B cell (primary cell): ENCODE measurements around the gene SEC16B. TPM values are rescaled to one million over a fixed set of nuclear protein-coding genes. Genes with fewer than 3 reads are reported as not detected.

ENCODE experiments used
- ATAC-seq: fragments of 200-7000 bp; cut with Tn5 transposase; one replicate; pipeline ENCODE4 v1.10.0; 2021; ENCODE audit warnings: low read depth, mild to moderate bottlenecking, moderate number of reproducible peaks, moderate library complexity
- CTCF ChIA-PET: fragments of 350-600 bp; sonication (Branson Sonifier 250); formaldehyde crosslinking; loops from one replicate; lab custom pipeline; 2021; ENCODE audit warnings: antibody characterized with exemption, inconsistent platforms; lab: Charles Lee
- POLR2A ChIA-PET: fragments of 350-600 bp; sonication (Branson Sonifier 250); formaldehyde crosslinking; loops from one replicate; lab custom pipeline; 2021; ENCODE audit warnings: antibody characterized with exemption; lab: Charles Lee
- DNase-seq: peaks from one replicate; pipeline ENCODE4 v3.0.0; 2013
- H2AFZ ChIP-seq: 2 replicates; pipeline ENCODE4 v1.6.1; 2012; ENCODE audit warnings: mild to moderate bottlenecking, low read depth, low read length; ENCODE audit not compliant: insufficient read depth, poor library complexity, severe bottlenecking
- H3K27ac ChIP-seq, 2 donors: 1 replicate in 1 of 2; 2 replicates in 1 of 2; pipeline ENCODE4 v1.5.1; 2012 to 2013; ENCODE audit warnings: low read length in 2 of 2, mild to moderate bottlenecking in 2 of 2, moderate library complexity in 1 of 2
- H3K27me3 ChIP-seq, 4 experiments: fragments of 200-600 bp in 1 of 4; sonication (generic) in 1 of 4; replicated peaks in 1 of 4; 1 replicate in 2 of 4; 2 replicates in 2 of 4; pipeline versions ENCODE4 v1.6.1 to v1.7.0; 2013 to 2016; ENCODE audit warnings: low read length in 3 of 4, mild to moderate bottlenecking in 2 of 4, mixed read lengths in 1 of 4, moderate library complexity in 1 of 4; ENCODE audit not compliant: insufficient read depth in 4 of 4, control insufficient read depth in 3 of 4; ENCODE audit errors: control extremely low read depth in 1 of 4
- H3K36me3 ChIP-seq, 2 experiments: replicated peaks in 1 of 2; 1 replicate in 1 of 2; 2 replicates in 1 of 2; pipeline versions ENCODE4 v1.6.1 to v1.7.1; 2013; ENCODE audit warnings: low read length in 1 of 2; ENCODE audit not compliant: insufficient read depth in 2 of 2, control insufficient read depth in 1 of 2; ENCODE audit errors: control extremely low read depth in 1 of 2, extremely low read depth in 1 of 2
- H3K4me1 ChIP-seq, 2 donors: fragments of 200-600 bp in 1 of 2; sonication (generic) in 1 of 2; 1 replicate in 1 of 2; 2 replicates in 1 of 2; pipeline versions ENCODE4 v1.5.1 to v1.6.1; 2013 to 2017; ENCODE audit warnings: low read length in 2 of 2; ENCODE audit not compliant: control insufficient read depth in 2 of 2, insufficient read depth in 2 of 2
- H3K4me2 ChIP-seq: replicated peaks from 2 replicates; pipeline ENCODE3; 2012; ENCODE audit warnings: mild to moderate bottlenecking, low read depth, low read length; ENCODE audit not compliant: poor library complexity, severe bottlenecking
- H3K4me3 ChIP-seq, 5 experiments: fragments of 200-600 bp in 1 of 5; sonication (generic) in 1 of 5; 1 replicate in 3 of 5; 2 replicates in 2 of 5; pipeline versions ENCODE4 v1.5.1 to v1.7.0; 2011 to 2016; ENCODE audit warnings: low read length in 4 of 5, mild to moderate bottlenecking in 4 of 5, low read depth in 2 of 5, control low read depth in 1 of 5, moderate library complexity in 1 of 5; ENCODE audit not compliant: insufficient read depth in 1 of 5; ENCODE audit errors: control extremely low read depth in 1 of 5, extremely low read depth in 1 of 5
- H3K79me2 ChIP-seq: fragments of 200-600 bp; sonication (generic); one replicate; pipeline ENCODE4 v1.6.0; 2016; ENCODE audit warnings: low read length; ENCODE audit not compliant: control insufficient read depth, insufficient read depth
- H3K9ac ChIP-seq: fragments of 200-600 bp; sonication (generic); 2 replicates; pipeline ENCODE4 v1.6.1; 2017; ENCODE audit warnings: mild to moderate bottlenecking, low read length, moderate library complexity
- H3K9me3 ChIP-seq, 3 donors: one replicate each; pipeline versions ENCODE4 v1.6.1 to v1.7.1; 2013; ENCODE audit warnings: low read length in 2 of 3; ENCODE audit not compliant: control insufficient read depth in 2 of 3, insufficient read depth in 1 of 3; ENCODE audit errors: control extremely low read depth in 1 of 3
- H4K20me1 ChIP-seq: 2 replicates; pipeline ENCODE4 v1.6.0; 2012; ENCODE audit warnings: mild to moderate bottlenecking, low read length; ENCODE audit not compliant: insufficient read depth, control insufficient read depth, poor library complexity, severe bottlenecking
- H3K27ac Mint-ChIP-seq: one replicate; pipeline ENCODE4 v1.8.0; 2021; ENCODE audit warnings: mixed read lengths
- H3K27me3 Mint-ChIP-seq: one replicate; pipeline ENCODE4 v1.8.0; 2021; ENCODE audit warnings: mixed read lengths
- H3K4me1 Mint-ChIP-seq: one replicate; pipeline ENCODE4 v1.8.0; 2021; ENCODE audit warnings: mixed read lengths
- H3K4me3 Mint-ChIP-seq: one replicate; pipeline ENCODE4 v1.8.0; 2021; ENCODE audit warnings: mixed read lengths
- H3K9me3 Mint-ChIP-seq: one replicate; pipeline ENCODE4 v1.8.0; 2022; ENCODE audit warnings: mixed read lengths; ENCODE audit not compliant: insufficient read depth
- EZH2 ChIP-seq: IDR thresholded peaks from 2 replicates; pipeline ENCODE4 v1.6.1; 2012; ENCODE audit warnings: borderline replicate concordance, low read depth, mild to moderate bottlenecking, moderate library complexity, low read length; ENCODE audit not compliant: insufficient read depth, poor library complexity, severe bottlenecking
- WGBS: methylation state at CpG from one replicate; pipeline ENCODE4 v1.1.5; 2013; ENCODE audit warnings: missing lambda C conversion rate; ENCODE audit not compliant: insufficient coverage; 5-methylcytosine and 5-hydroxymethylcytosine counted together
- intact Hi-C: fragments of 100-400 bp; cut with micrococcal nuclease; formaldehyde crosslinking; loops from one replicate; pipeline ENCODE4 v1.10.0; 2022
- polyA plus RNA-seq: library from polyadenylated mRNA; depleted of rRNA; stranded (reverse); fragments of >200 nt; gene quantifications from 2 replicates; pipeline ENCODE4 v1.2.3, GENCODE V29; 2012
- total RNA-seq, 2 donors: library from RNA; stranded (reverse); fragments of 120-200 nt in 1 of 2; gene quantifications; 1 replicate in 1 of 2; 2 replicates in 1 of 2; pipeline versions ENCODE4 v1.2.3 to v1.2.4, GENCODE V29; 2013 to 2022
- TF ChIP-seq, protein P1 (sequence below): fragments of 200-600 bp; IDR thresholded peaks from one replicate; pipeline ENCODE4 v1.8.0; 2022; ENCODE audit warnings: antibody characterized with exemption, mild to moderate bottlenecking

Gene SEC16B
- total and polyA plus RNA-seq, 2 donors (not counting 1 experiment from before 2014, with no cell fraction given), result 0.03 to 0.10 TPM

DNA sequence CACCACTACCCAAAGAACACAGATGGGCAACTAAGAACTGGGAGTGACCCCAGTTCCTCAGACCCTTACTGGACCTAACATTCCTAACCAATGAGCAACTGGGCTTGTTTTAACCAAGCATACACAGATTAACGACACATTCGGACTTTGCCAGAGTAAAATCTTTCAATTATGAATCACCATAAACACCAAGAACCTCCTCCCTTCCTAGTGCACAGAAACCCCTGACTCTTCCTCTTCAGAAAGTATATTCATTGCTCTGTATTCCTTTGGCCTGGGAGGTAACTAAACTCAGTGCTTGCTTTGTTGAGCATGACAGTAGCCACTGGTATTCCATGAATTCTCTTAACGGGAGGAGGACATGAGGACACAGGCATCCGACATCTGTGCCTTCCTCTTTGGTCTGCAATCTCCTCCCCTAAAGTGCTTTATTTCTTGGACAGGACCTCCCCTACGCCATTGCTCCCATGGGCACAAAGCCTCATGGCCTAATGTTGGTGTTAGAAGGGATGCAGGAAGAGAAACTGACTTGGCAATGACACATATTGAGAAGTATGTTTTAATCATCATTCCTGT, 42.7 kb downstream of the SEC16B start:
- Histone ChIP-seq H3K79me2 (no peaks in the 10 kb centered on the region), H3K4me2 (no peak overlapping the region), H3K27me3 (no peaks in the 10 kb centered on the region), H3K9ac (no peak overlapping the region), H3K36me3 (no peaks in the 10 kb centered on the region), H3K9me3 (no peaks in the 10 kb centered on the region), H4K20me1 (no peaks in the 10 kb centered on the region), H3K27ac (no peak overlapping the region), H2AFZ (no peak overlapping the region), H3K4me1 (no peaks in the 10 kb centered on the region), H3K4me3 (no peak overlapping the region)
- 100% methylated on average over 4 of the region's 5 CpGs for WGBS
- intact Hi-C loops, result no loop called here
- peaks cover 5% of the 10 kb centered on the region for H3K27me3 Mint-ChIP-seq
- no peak for TF ChIP-seq EZH2
- TF ChIP-seq, protein P1, sequence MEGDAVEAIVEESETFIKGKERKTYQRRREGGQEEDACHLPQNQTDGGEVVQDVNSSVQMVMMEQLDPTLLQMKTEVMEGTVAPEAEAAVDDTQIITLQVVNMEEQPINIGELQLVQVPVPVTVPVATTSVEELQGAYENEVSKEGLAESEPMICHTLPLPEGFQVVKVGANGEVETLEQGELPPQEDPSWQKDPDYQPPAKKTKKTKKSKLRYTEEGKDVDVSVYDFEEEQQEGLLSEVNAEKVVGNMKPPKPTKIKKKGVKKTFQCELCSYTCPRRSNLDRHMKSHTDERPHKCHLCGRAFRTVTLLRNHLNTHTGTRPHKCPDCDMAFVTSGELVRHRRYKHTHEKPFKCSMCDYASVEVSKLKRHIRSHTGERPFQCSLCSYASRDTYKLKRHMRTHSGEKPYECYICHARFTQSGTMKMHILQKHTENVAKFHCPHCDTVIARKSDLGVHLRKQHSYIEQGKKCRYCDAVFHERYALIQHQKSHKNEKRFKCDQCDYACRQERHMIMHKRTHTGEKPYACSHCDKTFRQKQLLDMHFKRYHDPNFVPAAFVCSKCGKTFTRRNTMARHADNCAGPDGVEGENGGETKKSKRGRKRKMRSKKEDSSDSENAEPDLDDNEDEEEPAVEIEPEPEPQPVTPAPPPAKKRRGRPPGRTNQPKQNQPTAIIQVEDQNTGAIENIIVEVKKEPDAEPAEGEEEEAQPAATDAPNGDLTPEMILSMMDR, result no peak
- no peaks in the 10 kb centered on the region for H3K9me3 Mint-ChIP-seq
- ChIA-PET POLR2A (no interaction called here), CTCF (no interaction called here)
- ATAC-seq (no peak), DNase-seq (no peak)
- no peak overlapping the region for H3K27ac Mint-ChIP-seq
- no peak overlapping the region for H3K4me3 Mint-ChIP-seq
- no peaks in the 10 kb centered on the region for H3K4me1 Mint-ChIP-seq

- intact Hi-C loops, result no loop called here
- Histone ChIP-seq H3K4me3 (no peak overlapping the region), H3K27me3 (no peaks in the 10 kb centered on the region), H3K9me3 (no peaks in the 10 kb centered on the region), H3K79me2 (no peaks in the 10 kb centered on the region), H3K9ac (no peak overlapping the region), H3K36me3 (no peaks in the 10 kb centered on the region), H3K4me1 (no peaks in the 10 kb centered on the region), H4K20me1 (no peaks in the 10 kb centered on the region), H2AFZ (no peak overlapping the region), H3K27ac (no peak overlapping the region), H3K4me2 (no peak overlapping the region)
- H3K27ac Mint-ChIP-seq, result no peak overlapping the region
- CTCF ChIA-PET, result no interaction called here
- DNase-seq, result no peak
- H3K9me3 Mint-ChIP-seq, result no peaks in the 10 kb centered on the region
- TF ChIP-seq EZH2, result no peak
- TF ChIP-seq, protein P1, result no peak
- POLR2A ChIA-PET, result no interaction called here
- H3K4me1 Mint-ChIP-seq, result no peaks in the 10 kb centered on the region
- H3K27me3 Mint-ChIP-seq, result peaks cover 6% of the 10 kb centered on the region
- ATAC-seq, result no peak
- H3K4me3 Mint-ChIP-seq, result no peak overlapping the region
Observed at GRCh38 chr1:177926201-177926600, 43.7 kb downstream of the SEC16B start.
